HG03175 (cell line): ENCODE results near the gene GNB5.
"Not testable (repeated sequence)": the region's sequence is repeated elsewhere in the genome, so short reads cannot be mapped to it uniquely, and the experiment has no call there.

Source experiments
- ATAC-seq: cut with Tn5 transposase; IDR thresholded peaks from one replicate; pipeline ENCODE4 v1.9.1; 2021; ENCODE audit warnings: mild to moderate bottlenecking, moderate library complexity; ENCODE audit not compliant: unreplicated experiment

Gene GNB5

DNA sequence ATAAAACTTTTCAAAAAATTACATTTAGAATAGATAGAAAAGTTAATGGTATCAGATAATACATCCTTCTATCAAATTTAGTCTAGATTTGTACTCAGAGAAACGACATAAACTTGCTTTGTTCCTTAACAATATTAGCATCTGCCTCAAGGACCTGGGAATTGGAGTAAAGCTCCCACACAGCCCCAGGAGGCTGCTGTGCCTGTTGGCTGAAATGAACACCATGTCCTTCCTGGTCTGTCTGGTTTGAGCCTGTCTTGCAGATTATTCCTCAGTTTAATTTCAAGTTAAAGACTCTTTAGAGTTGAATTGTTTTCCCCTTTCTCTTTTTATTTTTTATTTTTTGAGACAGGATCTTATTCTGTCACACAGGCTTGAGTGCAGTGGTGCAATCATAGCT lies 19.4 kb downstream of the GNB5 start:
- no peak for ATAC-seq

DNA sequence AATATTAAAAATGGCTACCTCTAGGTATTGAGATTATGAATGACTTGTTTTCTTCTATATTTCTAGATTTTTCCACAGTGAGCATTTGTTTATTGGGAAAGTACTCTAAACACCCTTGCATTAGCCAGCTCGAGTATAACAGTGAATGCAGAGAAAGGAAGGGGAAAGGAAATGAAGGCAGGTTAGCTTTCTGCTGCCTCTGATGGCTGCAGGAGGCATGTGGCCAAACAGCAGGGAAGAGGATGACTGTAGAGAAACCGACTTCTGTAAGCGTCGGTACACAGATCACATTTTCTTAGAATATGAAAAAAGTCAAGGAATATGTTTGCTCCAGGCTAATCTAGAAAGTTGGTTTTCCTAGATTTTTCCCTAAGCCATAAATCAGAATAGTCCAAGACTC lies 19.8 kb downstream of the GNB5 start:
- no peak for ATAC-seq

DNA sequence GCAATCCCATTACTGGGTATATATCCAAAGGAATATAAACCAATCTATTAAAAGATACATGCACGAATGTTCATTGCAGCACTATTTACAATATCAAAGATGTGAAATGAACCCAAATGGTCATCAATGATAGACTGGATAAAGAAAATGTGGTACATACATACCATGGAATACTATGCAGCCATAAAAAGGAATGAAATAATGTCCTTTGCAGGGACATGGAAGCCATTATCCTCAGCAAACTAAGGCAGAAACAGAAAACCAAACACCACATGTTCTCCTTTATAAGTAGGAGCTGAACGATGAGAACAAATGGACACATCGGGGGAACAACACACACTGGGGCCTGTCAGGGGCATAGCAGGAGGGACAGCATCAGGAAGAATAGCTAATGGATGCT lies 21.0 kb downstream of the GNB5 start:
- not testable (repeated sequence) for ATAC-seq

DNA sequence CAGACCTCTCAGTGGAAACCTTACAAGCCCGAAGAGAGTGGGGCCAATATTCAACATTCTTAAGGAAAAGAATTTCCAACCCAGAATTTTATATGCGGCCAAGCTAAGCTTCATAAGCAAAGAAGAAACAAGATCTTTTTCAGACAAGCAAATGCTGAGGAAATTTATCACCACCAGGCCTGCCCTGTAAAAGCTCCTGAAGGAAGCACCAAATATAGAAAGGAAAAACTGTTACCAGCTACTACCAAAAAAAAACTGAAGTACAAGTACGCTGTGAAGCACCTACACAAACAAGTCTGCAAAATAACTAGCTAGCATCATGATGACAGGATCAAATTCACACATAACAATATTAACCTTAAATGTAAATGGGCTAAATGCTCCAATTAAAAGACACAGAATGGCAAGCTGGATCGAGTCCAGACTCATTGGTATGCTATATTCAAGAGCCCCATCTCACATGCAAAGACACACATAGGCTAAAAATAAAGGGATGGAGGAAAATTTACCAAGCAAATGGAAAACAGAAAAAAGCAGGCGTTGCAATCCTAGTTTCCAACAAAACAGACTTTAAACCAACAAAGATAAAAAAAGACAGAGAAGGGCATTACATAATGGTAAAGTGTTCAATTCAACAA lies 25.6 kb downstream of the GNB5 start:
- not testable (repeated sequence) for ATAC-seq

DNA sequence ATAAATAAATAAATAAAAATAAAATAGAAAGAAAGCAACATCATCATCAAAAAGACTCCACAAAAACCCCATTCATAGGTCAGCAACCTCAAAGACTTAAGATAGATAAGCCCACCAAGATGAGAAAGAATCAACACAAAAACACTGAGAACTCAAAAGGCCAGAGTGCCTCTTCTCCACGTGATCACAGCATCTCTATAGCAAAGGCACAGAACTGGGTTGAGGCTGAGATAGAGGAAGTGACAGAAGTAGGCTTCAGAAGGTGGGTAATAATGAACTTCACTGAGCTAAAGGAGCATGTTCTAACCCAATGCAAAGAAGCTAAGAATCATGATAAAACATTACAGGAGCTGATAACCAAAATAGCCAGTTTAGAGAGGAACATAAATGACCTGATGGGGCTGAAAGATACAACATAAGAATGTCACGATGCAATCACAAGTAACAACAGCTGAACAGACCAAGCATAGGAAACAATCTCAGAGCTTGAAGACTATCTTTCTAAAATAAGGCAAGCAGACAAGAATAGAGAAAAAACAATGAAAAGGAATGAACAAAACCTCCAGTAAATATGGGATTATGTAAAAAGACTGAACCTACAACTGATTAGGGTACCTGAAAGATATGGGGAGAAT lies 26.4 kb downstream of the GNB5 start:
- no peak for ATAC-seq

DNA sequence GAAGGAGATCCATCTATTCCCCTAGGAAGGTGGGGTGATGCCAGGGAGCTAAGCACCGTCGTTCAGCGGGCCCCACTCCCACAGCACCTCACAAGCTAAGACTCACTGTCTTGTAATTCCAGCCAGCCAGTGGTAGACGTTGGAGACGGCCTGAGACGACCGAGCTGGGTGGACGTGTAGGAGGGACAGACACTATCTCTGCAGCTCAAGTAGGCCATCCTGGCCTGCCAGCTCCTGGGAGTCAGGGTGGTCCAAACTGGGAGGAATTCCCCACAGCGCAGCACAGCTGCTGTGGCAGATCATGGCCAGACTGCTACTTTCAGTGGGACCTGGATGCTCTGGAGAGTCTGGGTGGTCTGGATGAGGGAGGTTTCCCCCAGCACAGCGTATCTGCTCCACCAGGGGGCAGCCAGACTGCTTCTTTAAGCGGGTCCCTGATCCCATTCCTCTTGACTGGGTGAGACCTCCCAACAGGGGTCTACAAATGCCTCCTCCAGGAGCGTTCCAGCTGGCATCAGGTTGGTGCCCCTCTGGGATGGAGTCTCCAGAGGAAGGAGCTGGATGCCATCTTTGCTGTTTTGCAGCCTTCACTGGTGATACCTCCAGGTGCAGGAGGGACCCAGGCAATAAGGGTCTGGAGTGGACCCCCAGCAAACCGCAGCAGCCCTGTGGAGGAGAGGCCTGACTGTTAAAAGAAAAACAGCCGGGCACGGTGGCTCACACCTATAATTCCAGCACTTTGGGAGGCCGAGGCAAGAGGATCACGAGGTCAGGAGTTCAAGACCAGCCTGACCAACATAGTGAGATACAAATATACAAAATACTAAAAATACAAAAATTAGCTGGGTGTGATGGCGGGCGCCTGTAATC lies 27.6 kb downstream of the GNB5 start:
- ATAC-seq, result no peak

DNA sequence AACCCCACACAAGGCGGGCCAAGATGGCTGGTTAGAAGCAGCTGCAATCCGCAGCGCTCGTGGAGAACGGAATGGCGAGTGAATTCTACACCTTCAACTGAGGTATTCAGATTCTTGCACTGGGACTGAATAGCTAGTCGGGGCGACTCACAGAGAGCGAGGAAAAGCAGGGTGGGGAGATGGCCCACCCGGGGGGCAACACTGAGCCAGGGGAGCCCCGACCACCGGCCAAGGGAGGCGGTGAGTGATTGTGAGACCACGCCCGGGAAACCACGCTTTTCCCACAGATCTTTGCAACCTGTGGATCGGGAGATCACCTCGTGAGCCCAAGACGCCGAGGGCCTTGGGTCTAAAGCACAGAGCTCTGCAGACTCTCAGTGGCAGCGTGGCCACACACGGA lies 28.3 kb downstream of the GNB5 start:
- ATAC-seq, result no peak

DNA sequence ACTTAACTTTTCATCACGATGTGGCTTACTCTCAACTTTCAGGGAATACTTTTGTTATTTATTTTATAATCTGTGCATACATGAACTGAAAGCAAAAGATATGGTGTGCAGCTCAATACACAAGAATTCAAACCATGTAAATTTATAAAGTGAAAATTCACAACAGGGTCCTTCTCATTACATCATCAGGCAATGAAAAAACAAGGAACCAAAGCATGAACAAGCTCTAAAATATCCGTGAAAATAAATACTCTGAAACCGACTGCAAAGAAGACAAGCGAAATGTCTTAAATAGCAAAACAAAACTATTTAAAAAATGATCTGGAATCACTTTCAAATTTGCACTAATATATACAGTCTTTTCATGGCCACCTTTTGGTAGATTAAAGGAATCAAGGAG lies 28.9 kb downstream of the GNB5 start:
- ATAC-seq, result no peak

DNA sequence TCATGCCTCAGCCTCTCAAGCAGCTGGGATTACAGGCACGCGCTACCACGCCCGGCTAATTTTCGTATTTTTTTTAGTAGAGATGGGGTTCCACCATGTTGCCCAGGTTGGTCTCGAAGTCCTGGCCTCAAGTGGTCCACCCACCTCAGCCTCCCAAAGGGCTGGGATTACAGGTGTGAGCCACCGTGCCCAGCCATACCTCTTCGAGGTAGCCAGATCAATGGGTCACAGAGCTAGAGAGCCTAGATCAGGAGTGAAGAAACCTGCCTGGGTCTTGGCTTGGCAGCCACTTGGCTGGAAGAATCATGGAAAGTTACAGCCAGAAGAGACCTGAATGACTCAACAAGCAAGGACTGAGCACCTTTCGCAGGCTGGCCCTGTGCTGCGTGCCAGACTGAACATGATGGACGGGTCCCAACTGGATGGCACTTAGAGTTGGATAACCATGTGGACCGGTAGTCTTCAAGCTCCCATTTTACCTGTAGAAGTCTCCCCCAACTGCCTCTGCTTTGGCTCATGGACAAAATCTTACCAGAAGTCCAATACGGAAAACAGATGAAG lies 29.7 kb downstream of the GNB5 start:
- no peak for ATAC-seq

DNA sequence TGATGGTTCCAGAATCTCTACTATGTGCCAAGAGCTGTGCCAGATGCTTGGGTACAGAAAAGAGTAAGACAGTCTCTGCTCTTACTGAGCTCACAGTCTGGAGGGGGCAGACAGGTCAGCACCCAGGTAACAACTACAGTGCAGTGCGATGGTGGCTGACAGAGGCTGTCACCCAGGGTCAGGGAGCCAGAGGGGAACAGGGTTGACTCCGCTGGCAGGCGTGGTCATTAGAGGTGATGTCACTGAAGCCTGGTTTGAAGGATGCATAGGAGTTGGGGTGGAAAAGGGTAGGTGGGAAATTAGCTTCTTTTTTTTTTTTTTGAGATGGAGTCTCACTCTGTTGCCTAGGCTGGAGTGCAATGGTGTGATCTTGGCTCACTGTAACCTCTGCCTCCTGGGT lies 31.5 kb downstream of the GNB5 start:
- no peak for ATAC-seq

DNA sequence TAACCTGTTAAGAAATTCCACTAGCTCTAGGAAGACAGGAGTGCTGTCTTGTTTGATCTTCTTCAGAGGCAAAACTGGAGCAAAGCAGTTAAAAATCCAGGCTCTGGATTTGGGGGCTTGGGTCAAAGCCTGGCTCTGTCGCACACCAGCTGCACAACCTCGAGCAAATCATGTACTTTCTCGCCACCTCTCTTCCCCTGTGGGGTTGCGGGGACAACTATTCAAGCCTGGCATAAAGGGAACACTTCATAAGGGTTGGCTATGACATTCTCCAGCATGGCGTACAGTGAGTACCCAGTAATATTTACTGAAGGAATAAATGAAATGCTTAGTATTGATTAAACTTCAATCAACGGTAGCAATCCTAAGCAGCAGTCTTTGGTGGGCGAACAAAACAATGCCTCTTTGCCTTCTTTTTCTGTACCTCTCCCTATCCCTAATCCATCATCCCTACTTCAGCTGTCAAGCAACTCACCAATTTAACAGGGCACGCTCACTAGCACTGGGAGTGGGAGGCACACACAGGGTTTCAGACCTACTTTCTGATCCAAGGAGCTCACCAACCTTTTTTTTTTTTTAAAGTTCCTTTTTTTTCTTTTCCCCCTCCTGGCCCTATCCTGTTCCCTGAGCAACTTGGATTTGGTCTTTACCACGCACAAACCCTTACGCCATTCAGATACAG lies 33.0 kb downstream of the GNB5 start:
- ATAC-seq, result no peak

DNA sequence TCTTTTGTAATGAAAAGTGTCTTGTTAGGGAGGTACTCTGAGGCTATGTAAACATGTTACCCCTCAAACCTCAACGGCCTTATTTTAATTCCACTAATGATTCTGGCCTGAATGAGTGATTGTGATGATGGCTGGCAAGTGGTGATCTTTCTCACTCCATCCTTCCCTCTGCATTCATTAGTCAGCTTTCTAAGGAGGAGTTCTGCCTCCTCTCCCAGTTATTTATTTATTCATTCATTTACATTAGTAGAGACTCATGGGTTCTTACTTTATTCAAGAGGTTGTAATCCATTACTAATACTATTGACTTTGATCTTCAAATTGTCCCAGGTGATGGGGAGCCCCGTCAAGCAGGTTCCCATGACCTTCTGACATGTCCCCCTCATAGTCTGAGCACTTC lies 35.3 kb downstream of the GNB5 start:
- ATAC-seq, result no peak

DNA sequence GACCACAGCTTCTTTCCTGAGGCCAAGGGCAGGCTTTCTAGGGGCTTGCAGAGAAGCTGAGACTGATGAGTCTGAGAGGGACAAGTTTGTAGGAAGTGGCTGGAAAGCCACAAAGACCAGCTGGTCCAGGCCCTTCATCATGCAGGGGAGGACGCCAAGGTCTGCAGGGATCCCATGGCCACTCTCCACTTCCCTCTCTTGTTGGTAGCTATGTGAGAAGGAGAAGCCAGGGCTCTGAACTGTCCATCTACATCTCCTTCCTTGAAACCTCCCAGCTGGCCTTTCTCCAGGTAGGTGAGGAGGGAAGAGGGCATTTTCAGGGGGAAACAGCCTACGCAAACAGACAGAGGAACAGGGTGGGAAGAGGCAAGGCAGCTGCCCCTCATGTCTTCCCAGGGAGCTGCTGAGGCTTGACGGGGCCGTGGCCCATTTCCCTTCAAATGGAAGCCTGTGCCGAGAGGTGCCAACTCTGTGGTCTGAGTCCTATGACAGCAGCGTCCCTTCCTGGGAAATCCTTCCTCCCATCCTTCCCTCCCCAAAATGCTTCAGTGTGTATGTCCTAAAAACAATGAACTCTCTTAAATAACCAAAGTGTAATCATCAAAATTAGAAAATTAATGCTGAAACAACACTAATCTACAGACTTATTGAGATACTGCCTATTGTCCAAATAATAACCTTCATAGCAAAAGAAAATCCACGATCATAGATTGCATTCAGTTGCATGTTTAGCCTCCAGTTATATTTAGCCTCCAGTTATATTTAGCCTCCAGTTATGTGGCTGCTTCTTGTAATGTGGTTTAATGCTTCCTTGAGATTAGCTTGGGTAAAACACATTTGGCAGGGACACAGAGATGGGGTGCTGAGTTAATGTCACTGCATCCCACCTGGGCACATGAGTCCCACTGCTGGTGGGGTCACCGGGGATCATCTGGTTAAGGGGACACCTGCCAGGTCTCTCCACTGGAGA lies 36.0 kb downstream of the GNB5 start:
- ATAC-seq, result no peak

DNA sequence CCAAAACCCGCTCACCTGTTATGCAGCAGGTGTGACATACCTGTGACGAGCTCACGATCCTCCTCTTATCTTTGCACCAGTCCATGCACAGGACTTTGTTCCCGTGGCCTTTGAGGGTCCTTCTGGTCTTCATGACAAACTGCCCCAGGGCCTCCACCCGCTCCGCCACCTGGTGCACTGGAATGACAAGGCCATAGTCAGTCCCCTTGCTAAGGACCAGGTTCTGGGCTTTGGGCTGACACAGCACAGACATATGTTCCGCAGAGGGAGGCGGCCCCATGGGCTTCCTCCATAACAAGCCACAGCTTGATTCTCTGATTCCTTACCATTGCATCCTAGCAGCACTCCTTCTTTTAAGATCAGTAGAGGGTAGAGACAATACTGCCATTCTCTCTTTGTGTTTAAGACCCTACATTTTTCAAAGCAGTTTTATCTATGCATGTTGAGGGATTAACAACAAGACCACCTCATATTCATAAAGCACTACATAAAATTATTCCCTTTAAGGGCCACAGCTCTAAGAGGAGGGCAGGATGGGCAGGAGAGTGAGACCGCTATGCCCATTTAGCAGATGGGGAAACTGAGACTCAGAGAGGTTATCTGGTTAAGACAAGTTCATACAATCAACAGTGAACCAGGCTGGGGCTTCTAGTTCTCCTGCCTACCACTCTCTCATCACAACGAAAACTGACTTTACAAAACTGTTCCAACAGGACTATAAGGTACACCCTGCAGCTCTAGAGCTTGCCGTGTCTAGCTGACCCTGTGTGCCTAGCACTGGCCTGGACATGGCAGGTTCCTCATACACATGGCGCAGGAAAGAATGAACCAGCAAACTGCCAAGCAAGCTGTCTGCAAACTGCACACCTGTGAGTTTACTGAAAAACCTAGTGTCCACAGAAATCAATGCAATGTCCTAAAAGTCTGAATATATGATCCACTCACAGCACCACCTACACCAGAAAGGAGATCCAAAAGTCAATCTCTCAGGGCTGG lies 37.0 kb downstream of the GNB5 start:
- ATAC-seq, result no peak

DNA sequence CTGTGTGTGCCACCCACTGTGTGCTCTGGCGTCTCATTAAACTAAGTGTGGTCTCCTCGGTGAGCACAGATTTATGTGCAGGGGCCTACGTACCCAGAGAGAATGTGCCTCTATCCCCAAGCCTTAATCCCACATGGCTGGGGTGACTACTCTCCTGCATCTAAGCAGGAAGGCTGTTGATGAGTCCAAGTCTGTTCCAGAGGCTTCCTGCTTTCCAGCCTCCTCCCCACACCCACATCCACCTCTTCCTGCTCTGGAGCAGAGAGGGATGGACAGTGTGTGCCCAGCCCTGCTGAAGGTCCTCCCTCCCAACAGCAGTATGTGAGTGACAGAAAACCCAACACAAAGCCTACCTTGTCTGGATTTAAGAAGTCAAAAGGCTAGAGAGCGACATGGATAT lies 39.8 kb downstream of the GNB5 start:
- ATAC-seq, result no peak

DNA sequence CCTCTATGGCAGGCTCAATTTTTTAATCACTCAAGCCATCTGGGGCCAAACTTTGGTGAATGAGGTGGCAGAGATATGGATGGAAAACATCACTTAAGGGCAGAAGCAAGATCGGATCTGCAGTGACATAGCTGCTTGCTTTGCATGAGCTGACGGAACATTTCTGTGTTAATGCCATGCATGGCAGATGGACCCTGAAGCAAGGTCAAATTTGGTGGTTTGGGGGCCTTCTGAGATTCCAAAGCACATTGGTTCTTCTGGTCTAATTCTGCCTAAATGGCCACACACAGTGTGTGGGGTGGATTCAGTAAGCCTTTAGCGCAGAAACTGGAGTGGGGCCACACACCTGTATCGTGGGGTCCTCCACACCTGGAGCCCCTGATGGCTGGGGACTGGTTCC lies 40.3 kb downstream of the GNB5 start:
- no peak for ATAC-seq

DNA sequence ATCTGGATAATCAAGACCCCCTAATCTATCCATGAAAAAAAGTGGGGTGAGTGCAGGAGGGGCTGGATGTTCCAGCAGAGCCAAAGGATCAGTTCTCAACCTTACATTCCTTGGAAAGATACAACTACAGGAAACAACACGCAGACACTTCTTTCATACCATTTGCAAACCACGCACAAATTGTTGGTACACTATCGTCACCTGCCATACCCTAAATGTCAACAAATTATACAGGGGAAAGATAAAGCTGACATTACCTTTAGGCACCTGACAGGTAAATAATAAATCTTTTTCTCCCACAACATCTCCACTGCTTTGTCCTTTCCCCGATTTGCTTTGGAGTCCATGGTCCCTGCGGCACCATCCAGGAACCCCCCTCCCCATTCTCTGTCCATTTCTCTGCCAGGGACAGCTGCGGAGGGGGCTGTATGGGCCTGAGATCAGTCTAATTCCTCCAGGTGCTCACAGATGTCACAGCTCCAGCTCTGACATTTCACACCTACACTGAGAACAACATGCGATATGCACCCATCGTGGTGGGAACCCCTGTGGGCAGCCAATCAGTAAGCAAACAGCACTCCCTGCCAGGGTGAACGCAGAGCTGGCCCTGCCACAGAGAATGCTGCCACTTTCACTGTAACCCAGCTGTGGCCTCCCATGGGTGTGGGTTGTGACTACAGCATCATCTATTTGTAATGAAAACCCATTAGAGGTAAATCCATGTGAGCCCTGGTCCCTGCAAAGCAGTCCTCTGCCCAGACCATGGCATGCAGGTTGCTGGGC lies 41.0 kb downstream of the GNB5 start:
- no peak for ATAC-seq

DNA sequence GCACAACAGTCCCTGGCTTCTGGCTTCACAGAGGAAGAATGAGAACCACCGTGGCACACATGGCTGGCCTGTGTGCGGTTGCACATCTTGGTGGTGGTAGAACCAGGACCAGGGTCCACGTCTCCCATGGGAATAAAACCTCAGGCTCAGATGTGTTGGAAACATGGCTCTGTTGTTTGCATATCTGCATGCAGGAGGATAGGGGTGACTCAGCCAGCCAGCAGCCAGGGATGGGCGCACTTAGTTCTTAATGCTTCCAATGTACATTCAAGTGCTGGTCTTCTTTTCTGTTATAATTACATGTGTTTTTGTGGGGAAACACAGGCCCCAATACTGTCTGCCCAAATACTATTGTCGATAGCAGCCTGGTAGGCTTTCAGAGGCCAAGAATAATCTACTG lies 42.8 kb downstream of the GNB5 start:
- ATAC-seq, result no peak
